Measurements from ENCODE around the gene FARP1.

FARP1 gene

DNA sequence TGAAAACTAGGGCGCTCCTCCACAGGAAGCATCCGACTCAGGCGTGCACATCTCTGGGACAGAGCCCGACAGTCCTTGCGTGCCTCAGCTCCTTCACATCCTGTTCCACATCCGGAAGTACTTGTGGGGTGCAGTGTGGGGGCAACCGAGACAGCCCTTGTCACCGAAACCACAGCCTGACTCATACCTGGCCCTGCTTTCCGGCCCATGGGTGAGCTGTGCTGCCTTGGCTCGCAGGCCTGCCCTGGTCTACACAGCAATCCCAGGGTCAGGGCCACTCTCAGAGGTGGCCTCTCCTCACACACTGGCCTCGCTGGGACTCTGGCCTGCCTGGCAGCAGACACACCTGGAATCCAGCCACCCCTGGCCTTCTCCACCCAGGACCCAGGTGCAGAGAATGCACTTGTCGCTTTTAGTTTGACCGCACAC lies 333.7 kb downstream of the FARP1 start:
- Histone ChIP-seq H3K4me3 (ENCODE audit: low read depth, low read length) (no peak overlapping the region), H3K27me3 (ENCODE audit: insufficient read depth, low read depth, severe bottlenecking) (no peaks in the 10 kb centered on the region), H3K9me3 (ENCODE audit: severe bottlenecking) (no peaks in the 10 kb centered on the region), H3K27ac (no peak overlapping the region; the same call in 1 of the 2 replicates), H3K36me3 (peaks cover 38% of the 10 kb centered on the region)
- TF ChIP-seq, protein P1, sequence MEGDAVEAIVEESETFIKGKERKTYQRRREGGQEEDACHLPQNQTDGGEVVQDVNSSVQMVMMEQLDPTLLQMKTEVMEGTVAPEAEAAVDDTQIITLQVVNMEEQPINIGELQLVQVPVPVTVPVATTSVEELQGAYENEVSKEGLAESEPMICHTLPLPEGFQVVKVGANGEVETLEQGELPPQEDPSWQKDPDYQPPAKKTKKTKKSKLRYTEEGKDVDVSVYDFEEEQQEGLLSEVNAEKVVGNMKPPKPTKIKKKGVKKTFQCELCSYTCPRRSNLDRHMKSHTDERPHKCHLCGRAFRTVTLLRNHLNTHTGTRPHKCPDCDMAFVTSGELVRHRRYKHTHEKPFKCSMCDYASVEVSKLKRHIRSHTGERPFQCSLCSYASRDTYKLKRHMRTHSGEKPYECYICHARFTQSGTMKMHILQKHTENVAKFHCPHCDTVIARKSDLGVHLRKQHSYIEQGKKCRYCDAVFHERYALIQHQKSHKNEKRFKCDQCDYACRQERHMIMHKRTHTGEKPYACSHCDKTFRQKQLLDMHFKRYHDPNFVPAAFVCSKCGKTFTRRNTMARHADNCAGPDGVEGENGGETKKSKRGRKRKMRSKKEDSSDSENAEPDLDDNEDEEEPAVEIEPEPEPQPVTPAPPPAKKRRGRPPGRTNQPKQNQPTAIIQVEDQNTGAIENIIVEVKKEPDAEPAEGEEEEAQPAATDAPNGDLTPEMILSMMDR (IDR thresholded peaks at IDR 0.05; ENCODE audit: low read depth, low read length), result no peak
- DNase-seq, result no peak

DNA sequence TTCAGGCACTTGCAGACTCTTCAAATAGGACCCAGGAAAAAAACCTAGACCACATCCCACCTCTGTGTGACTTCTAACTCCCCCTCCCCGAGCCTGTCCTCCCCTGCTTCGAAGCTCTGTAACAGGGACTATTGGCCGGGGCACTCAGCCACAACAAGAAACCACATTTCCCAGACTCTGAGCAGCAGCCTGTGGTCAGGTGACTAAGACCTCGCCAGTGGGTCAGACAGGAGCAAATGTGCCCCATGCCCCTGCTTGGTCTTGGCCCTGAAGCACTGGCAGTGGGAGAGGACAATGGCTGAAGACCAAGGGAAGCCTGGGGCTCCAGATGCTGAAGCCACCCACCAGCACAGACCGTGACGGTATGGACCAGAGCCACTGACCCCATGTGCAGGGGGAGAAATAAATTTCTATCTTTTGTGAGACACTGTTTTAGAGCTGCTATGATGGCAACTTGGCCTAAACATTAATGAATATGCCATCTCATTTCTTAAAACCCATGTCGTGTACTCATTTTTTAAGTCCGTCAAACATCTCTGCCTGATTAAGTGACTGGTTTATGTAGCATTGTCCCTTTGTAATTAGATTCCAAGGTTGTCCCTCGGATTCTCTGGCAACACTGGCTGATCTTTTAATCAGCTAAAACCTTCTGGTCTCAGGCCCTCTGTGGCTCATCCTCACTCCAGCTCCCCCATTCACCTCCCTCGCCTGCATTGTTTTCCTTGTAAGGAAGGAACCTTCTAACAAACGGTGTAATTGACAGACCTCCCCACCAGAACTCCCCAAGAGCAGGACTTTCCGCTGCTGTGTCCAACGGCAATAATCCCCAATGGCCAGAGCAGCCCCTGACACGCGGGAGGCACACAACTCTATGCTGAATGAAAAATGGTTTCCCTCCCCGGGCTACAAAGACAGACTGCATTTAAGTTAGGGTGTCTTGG lies 335.6 kb downstream of the FARP1 start:
- peak overlapping the region; percentile 71 for H3K27ac ChIP-seq
- DNase-seq, result peak; percentile 97

DNA sequence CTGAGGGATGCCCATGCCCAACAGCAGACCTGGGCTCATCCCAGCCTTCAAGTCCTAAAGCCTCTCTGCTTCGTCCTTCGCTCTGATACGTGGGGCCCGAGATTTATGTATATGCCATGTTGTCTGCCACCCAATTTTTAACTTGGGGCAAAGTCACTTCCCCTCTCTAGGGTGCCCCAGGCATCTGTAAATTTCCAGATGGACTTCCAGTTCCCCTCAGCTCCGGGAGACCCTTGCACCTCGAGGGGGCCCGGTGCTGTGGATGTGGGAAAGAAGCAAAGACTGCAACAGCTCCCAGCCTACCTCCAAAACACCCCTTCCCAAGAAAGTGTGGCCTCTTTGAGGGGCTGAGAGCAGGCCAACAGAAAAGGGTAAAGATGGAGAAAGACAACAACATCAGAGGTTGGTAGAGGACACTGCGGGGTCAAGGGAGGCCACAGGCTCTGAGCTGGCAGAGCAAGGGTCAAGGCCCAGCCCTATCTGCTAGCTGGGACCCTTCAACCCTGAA lies 336.7 kb downstream of the FARP1 start:
- TF ChIP-seq, protein P1 (IDR thresholded peaks at IDR 0.05; ENCODE audit: low read depth, low read length), result no peak
- DNase-seq, result no peak
- H3K27ac ChIP-seq, result peak overlapping the region; percentile 71
- no peaks in the 10 kb centered on the region for H3K27me3 ChIP-seq (ENCODE audit: insufficient read depth, low read depth, severe bottlenecking)
- peaks cover 16% of the 10 kb centered on the region for H3K36me3 ChIP-seq
- no peaks in the 10 kb centered on the region for H3K9me3 ChIP-seq (ENCODE audit: severe bottlenecking)
- no peak overlapping the region for H3K4me3 ChIP-seq (ENCODE audit: low read depth, low read length)

More for the DNA sequence above, 335.6 kb downstream of the FARP1 start:
- peaks cover 24% of the 10 kb centered on the region for H3K36me3 ChIP-seq
- H3K4me3 ChIP-seq (ENCODE audit: low read depth, low read length), result peak overlapping the region; percentile 28
- H3K9me3 ChIP-seq (ENCODE audit: severe bottlenecking), result no peaks in the 10 kb centered on the region
- H3K27me3 ChIP-seq (ENCODE audit: insufficient read depth, low read depth, severe bottlenecking), result no peaks in the 10 kb centered on the region
- TF ChIP-seq, protein P1 (IDR thresholded peaks at IDR 0.05; ENCODE audit: low read depth, low read length), result peak; percentile 31; the same call in 1 of the 2 replicates

DNA sequence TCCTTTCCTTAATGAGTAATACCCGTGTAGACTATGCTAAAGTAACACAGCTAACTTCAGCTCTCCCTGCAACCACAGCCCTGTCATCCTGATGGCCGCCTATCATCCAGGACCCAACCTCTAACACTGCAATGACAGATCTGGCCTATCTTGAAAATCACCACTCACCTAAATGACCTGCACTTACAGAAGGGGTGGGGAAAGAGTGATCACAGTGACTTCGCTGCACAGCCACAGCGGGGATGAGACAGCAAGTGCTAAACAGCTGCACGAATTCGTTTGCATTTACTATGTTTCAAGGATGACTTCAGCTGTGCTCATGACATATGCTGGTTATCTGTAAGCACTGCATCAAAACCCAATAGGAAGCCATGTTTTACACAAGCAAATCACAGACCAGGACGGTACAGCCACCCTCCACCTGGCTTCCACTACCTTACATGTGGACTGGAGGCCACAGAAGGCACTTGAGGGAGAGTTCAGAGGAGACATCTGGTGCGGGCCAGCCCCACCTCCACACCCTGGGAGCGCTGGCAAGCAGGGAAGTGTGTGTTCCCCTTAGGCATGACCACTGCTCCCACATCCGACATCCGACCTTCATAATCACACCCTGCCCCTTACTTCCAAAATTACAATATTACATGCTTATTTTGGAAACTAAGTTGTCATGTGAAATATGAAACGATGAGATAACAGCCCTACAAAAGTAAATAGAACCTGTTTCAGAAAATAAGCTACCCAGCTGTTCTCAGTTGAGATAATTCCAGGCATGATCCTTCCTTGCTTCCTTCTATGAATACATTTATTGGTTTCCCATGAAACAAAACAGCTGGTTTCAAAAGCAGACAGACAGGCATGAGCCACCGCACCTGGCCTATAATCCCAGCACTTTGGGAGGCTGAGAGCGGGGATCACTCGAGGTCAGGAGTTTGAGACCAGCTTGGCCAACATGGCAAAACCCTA lies 338.3 kb downstream of the FARP1 start:
- H3K27me3 ChIP-seq (ENCODE audit: insufficient read depth, low read depth, severe bottlenecking), result no peaks in the 10 kb centered on the region
- no peak overlapping the region for H3K4me3 ChIP-seq (ENCODE audit: low read depth, low read length)
- no peaks in the 10 kb centered on the region for H3K9me3 ChIP-seq (ENCODE audit: severe bottlenecking)
- peaks cover 9% of the 10 kb centered on the region for H3K36me3 ChIP-seq
- TF ChIP-seq, protein P1 (IDR thresholded peaks at IDR 0.05; ENCODE audit: low read depth, low read length), result no peak
- H3K27ac ChIP-seq, result peak overlapping the region; percentile 31
- peak; percentile 72 for DNase-seq
